Measurements from ENCODE around the gene RECQL.
A peak's percentile ranks its signal among the peaks of the same experiment; 100 is the strongest.

Gene RECQL

GRCh38 chr12:21501258-21502163 is at the start of gene RECQL, which contains the start of gene GOLT1B:
RECQL (minus strand) TSS chr12:21501635; CDS start chr12:21499570, 2,065 bp downstream.
GOLT1B (plus strand) TSS chr12:21501789; CDS start chr12:21501924, 135 bp downstream.
- TF ChIP-seq CTCF (conservative IDR thresholded peaks at IDR 0.05; ENCODE audit: low read depth, low read length), result no peak
- DNase-seq (ENCODE audit: low read depth), result peak; percentile 96
- peak within 1 kb of the TSS; percentile 77 for H3K4me3 ChIP-seq (ENCODE audit: low read length)

- DNase-seq (ENCODE audit: low read depth), result no peak
- no peak for TF ChIP-seq CTCF (conservative IDR thresholded peaks at IDR 0.05; ENCODE audit: low read depth, low read length)
- H3K4me3 ChIP-seq (ENCODE audit: low read length), result no peak overlapping the region
Observed at GRCh38 chr12:21547437-21547836, 46.0 kb upstream of the RECQL start.

GRCh38 chr12:21546716-21547115 is 45.3 kb upstream of the RECQL start:
- TF ChIP-seq CTCF (conservative IDR thresholded peaks at IDR 0.05; ENCODE audit: low read depth, low read length), result no peak
- DNase-seq (ENCODE audit: low read depth), result no peak

GRCh38 chr12:21545557-21545956 is 44.1 kb upstream of the RECQL start:
- H3K4me3 ChIP-seq (ENCODE audit: low read length), result no peak overlapping the region
- no peak for DNase-seq (ENCODE audit: low read depth)
- no peak for TF ChIP-seq CTCF (conservative IDR thresholded peaks at IDR 0.05; ENCODE audit: low read depth, low read length)

More at GRCh38 chr12:21546716-21547115, 45.3 kb upstream of the RECQL start:
- no peak overlapping the region for H3K4me3 ChIP-seq (ENCODE audit: low read length)

GRCh38 chr12:21543151-21543550 is 41.7 kb upstream of the RECQL start:
- H3K4me3 ChIP-seq (ENCODE audit: low read length), result no peak overlapping the region
- no peak for DNase-seq (ENCODE audit: low read depth)
- no peak for TF ChIP-seq CTCF (conservative IDR thresholded peaks at IDR 0.05; ENCODE audit: low read depth, low read length)

GRCh38 chr12:21542403-21542802 is 41.0 kb upstream of the RECQL start:
- no peak for DNase-seq (ENCODE audit: low read depth)
- H3K4me3 ChIP-seq (ENCODE audit: low read length), result no peak overlapping the region
- no peak for TF ChIP-seq CTCF (conservative IDR thresholded peaks at IDR 0.05; ENCODE audit: low read depth, low read length)

- H3K4me3 ChIP-seq (ENCODE audit: low read length), result no peak overlapping the region
- DNase-seq (ENCODE audit: low read depth), result no peak
- no peak for TF ChIP-seq CTCF (conservative IDR thresholded peaks at IDR 0.05; ENCODE audit: low read depth, low read length)
Observed at GRCh38 chr12:21541773-21542172, 40.3 kb upstream of the RECQL start.
